Measurements from ENCODE around the gene RBMS2.
A peak's percentile ranks its signal among the peaks of the same experiment; 100 is the strongest.

RBMS2 gene

GRCh38 chr12:56585098-56585497, 63.5 kb downstream of the RBMS2 start:
- no peak for DNase-seq (ENCODE audit: low spot score)

- DNase-seq (ENCODE audit: low spot score): no peak
These were observed 68.2 kb downstream of the RBMS2 start for GRCh38 chr12:56589783-56590182.

DNA sequence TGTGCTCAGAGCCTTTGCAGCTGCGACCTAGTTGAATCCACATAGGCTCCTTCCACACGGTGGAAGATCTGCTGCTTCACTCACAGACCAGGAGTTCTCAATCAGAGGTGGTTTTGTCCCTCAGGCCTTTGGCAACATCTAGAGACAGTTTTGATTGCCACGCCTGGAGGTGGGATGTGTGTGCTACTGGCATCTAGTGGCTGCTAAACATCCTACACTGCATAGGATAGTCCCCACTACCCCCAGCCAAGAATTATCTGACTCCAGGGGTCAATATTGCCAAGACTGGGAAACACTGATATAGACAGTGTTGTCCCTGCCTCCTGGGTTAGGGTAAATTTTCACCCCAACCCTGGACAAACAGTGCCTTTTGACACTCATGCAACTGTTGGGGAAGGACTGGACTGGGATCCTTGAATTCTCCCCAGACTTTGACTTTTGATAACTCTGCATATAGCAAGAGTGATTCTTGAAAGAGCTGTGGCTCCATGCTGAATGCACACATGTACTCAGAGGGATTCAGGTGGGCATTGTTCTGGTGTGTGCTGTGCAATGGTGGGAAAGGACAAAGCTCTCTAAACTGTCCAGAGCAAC, 68.7 kb downstream of the RBMS2 start:
- no peak for DNase-seq (ENCODE audit: low spot score)

- no peak for DNase-seq (ENCODE audit: low spot score)
These were observed 69.5 kb downstream of the RBMS2 start for GRCh38 chr12:56591126-56591525.

- no peak for DNase-seq (ENCODE audit: low spot score)
These were observed 70.3 kb downstream of the RBMS2 start for GRCh38 chr12:56591961-56592360.

DNA sequence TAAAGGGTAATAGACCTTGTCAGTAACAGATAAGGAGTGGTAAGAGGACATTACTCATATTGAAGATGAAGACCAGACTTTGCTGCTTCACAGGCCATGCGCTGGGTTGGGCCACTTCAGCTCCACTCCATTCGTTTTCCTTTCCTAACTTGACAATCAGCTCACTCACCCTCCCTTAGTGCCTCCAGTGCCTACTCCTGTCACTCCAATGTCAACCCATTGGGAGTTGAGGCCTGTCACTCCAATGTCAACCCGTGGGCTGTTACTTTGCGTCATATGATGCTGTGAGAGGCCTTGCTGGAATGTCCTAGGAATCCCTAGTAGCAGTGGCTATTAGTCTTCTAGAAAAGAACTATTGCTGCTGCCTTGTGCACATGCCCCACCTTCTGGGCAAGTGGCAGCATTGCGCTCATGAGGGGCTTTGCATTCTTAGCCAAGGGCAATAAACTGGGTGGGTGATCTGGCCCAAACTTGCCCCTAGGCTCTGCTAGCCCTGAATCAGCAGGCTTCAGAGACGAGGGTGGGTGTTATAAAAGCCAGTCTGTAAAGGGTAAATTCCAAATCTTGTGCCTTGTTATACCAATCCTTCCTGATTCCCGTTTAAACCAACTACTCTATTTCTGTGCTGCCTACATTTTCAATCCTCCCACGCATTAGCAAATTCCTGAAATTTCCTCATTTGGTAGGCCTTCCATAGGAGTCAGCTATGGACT, 72.4 kb downstream of the RBMS2 start:
- DNase-seq (ENCODE audit: low spot score): peak; percentile 87

DNA sequence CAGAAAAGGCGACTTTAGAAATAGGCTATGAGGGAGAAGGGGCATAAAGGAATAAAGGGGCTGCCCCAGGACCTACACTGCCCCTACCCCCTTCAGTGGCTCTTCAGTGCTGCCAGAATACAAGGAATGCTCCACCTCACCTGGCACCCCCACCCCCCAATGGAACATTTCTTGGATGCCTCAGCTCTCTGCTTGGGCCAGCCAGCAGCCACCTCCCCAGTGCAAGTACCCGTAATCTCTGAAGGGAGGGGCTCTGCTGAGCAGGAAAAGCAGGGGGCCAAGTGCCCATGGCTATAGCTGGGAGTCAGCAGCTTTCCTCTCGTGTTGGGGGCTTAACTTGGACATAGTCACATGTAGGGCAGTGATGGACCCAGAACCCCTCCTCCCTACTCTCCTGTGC, 75.2 kb downstream of the RBMS2 start:
- DNase-seq (ENCODE audit: low spot score): no peak

- no peak for DNase-seq (ENCODE audit: low spot score)
These were observed 77.4 kb downstream of the RBMS2 start for GRCh38 chr12:56599041-56599440.

DNA sequence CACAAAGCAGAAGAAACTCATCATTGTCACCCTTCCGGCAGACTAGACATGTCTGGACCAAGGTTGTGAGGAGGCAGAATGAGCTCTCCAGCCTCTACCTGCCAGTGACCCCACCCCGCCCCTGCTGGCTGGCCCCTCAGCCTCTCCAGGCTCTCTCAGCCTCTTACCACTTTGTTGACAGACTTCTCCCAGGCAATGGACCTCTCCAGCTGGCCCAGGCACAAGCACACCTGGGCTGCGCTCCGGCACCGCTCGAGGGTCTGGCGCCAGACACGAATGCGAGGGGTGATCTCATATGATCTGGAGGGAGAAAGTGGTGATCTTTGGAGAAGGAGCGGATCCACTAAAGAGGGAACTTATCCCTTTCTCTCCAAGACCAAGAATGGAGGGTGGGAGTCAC, 78.2 kb downstream of the RBMS2 start:
- no peak for DNase-seq (ENCODE audit: low spot score)

- no peak for DNase-seq (ENCODE audit: low spot score)
These were observed 79.1 kb downstream of the RBMS2 start for GRCh38 chr12:56600753-56601152.

DNA sequence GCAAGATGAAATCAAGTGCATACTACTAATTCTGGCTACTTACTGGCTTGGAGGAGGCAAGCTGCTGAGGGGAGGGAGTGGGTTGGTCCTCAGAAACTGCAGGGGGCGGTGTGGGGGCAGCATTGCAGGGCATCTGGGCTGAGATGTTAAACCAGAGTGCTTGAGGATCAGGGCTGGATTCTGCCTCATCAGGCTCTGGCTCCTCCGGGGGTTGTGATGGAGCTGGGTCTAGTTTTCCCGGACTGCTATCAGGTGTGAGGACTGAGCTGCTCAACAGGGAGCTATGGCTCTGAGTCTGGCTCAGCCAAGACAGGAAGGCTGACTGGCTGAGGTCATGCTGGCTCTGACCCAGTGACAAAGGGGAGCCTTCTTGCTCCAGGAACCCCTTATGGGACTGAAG, 79.9 kb downstream of the RBMS2 start:
- DNase-seq (ENCODE audit: low spot score): no peak

DNA sequence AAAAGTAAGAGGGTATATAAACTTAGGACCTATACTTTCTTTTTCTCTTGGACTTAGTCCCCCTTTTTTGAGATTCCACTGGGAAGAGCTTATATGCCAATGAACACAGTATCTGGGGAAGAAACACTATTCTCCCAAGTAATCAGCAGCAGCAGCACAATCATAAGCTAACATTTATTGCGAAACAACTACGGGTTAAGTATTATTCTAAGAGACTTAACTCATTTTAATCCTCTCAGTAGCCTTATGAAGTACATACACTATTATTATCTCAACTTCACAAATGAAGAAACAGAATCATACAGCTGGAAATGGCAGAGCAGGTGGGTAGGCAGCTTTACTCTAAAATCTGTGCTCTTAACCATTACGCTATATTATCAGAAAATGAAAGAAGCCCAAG, 80.6 kb downstream of the RBMS2 start:
- no peak for DNase-seq (ENCODE audit: low spot score)

DNA sequence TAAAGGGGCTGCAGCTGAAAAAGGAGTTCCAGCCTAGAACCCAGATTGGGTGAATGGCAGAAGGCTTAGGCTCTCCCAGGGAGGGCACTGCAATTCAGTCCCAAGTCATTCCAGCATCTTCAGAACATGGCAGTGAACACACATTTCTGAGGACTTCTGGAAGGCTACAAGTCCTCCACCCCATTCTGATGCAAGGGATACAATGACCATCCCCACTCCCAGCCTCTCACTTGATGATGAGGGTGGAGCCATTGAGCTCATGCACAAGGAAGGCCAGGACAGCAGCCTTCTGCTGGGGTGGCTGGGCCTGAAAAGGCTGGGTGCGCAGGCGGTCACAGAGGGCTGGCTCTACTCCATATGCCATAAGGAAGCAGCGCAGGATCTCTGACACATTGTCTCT, 82.7 kb downstream of the RBMS2 start:
- no peak for DNase-seq (ENCODE audit: low spot score)

- DNase-seq (ENCODE audit: low spot score): no peak
These were observed 93.0 kb downstream of the RBMS2 start for GRCh38 chr12:56614627-56615026.

DNA sequence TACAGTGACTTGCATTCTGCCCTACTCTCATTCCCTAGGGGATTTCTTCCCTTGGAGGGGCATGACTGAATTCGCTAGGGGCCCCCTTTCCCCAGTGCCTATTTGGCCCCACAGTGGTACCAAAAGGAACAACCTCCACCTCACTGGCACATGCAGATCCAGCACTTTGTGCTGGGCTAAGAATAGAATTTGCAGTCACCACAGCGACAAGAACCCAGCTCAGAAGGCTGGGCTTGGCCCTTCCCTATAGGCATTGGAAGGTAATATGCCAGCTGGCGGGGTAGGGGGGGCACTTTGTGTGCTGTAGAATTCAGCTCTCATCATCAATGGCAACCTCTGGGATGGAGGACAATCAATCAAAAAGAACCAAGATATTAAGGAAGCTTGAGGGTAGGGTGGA, 94.6 kb downstream of the RBMS2 start:
- DNase-seq (ENCODE audit: low spot score): no peak

DNA sequence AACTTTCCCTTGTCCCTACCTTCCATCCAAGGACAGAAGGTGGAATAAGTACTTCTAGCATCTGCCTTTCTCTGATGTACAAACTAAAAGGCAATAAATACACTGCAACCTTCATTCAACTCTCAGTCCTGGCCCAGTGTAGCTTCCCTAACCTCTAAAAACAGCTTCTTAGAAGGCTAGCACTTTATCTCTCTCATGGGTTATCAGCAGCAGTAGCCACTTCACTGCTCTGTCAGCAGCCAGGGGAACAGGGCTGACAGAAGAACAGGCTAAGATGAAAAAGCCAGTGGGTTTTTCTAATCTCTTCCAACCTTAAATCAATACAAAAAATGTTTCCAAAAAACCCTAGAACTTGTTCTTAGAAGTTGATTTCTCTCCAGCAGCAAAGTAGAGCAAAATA, 95.3 kb downstream of the RBMS2 start:
- DNase-seq (ENCODE audit: low spot score): no peak

GRCh38 chr12:56622535-56622934, 100.9 kb downstream of the RBMS2 start:
- no peak for DNase-seq (ENCODE audit: low spot score)

- no peak for DNase-seq (ENCODE audit: low spot score)
These were observed 105.1 kb downstream of the RBMS2 start for GRCh38 chr12:56626701-56627100.

GRCh38 chr12:56628671-56629458, 107.2 kb downstream of the RBMS2 start:
- DNase-seq (ENCODE audit: low spot score): peak; percentile 62

- DNase-seq (ENCODE audit: low spot score): no peak
These were observed 108.0 kb downstream of the RBMS2 start for GRCh38 chr12:56629459-56630179.

DNA sequence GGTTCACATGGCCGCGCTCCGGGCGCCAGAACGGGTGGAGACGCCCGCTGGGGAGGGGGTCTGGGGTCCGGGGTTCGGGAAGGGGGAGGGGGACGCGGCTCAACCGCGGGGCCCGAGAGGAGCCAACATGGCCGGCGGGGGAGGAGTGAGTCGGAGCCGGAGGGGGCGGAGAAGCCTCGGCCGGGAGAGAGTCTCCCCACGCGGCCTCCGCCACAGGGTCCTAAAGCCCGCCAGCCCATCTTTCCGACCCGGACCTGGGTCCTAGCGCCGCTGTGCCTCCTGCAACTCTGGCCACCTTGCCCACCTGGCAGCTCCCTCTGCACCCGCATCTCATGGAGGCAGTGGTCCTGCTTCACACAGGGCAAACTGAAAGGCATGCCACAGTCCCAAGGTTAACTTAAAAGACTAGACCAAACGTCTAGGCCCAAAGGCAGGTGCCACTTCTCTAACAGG, 108.6 kb downstream of the RBMS2 start, which contains the start of gene BAZ2A:
Gene BAZ2A (minus strand): TSS at position 147 of the 453 bp plus-strand sequence. CDS start 12,796 bp downstream, outside the sequence.
- DNase-seq (ENCODE audit: low spot score): peak; percentile 95

Measured in ecto neural progenitor cell (in vitro differentiated cells).